H9 (cell line): Measurements from ENCODE around the gene MGAT4B. TPM values are rescaled to one million over a fixed set of nuclear protein-coding genes. Genes with fewer than 3 reads are reported as not detected.

ENCODE experiments used
- DNase-seq: peaks from one replicate; pipeline ENCODE4 v3.0.0-alpha.2; 2017
- H2AFZ ChIP-seq: one replicate; pipeline ENCODE4 v1.6.1; 2013; ENCODE audit warnings: mild to moderate bottlenecking, low read length, control low read depth, moderate library complexity
- H2AK5ac ChIP-seq: 2 replicates; pipeline ENCODE4 v1.6.1; 2013; ENCODE audit warnings: low read length, control low read depth, mixed read lengths; ENCODE audit not compliant: insufficient read length
- H2BK120ac ChIP-seq: one replicate; pipeline ENCODE4 v1.6.1; 2013; ENCODE audit warnings: low read depth, mild to moderate bottlenecking, low read length, control low read depth, inconsistent platforms; ENCODE audit not compliant: poor library complexity, severe bottlenecking
- H2BK12ac ChIP-seq: 2 replicates; pipeline ENCODE4 v1.6.1; 2013; ENCODE audit warnings: low read length, control low read depth, mixed read lengths, low read depth; ENCODE audit not compliant: insufficient read length
- H2BK15ac ChIP-seq: 2 replicates; pipeline ENCODE4 v1.6.1; 2013; ENCODE audit warnings: low read depth, low read length, control low read depth
- H2BK20ac ChIP-seq: one replicate; pipeline ENCODE4 v1.6.1; 2013; ENCODE audit warnings: low read depth, mild to moderate bottlenecking, low read length, control low read depth, inconsistent platforms; ENCODE audit not compliant: poor library complexity, severe bottlenecking
- H2BK5ac ChIP-seq: 2 replicates; pipeline ENCODE4 v1.6.1; 2013; ENCODE audit warnings: low read length, control low read depth, mixed read lengths; ENCODE audit not compliant: insufficient read length
- H3K14ac ChIP-seq: 2 replicates; pipeline ENCODE4 v1.6.1; 2013; ENCODE audit warnings: low read length, control low read depth; ENCODE audit not compliant: insufficient read depth
- H3K18ac ChIP-seq: 2 replicates; pipeline ENCODE4 v1.6.1; 2013; ENCODE audit warnings: low read depth, mild to moderate bottlenecking, mixed read lengths, low read length, control low read depth; ENCODE audit not compliant: insufficient read length
- H3K23ac ChIP-seq: 2 replicates; pipeline ENCODE4 v1.6.1; 2013; ENCODE audit warnings: low read length, control low read depth, mixed read lengths, low read depth; ENCODE audit not compliant: insufficient read length
- H3K23me2 ChIP-seq: 2 replicates; pipeline ENCODE4 v1.6.1; 2013; ENCODE audit warnings: low read depth, mild to moderate bottlenecking, mixed read lengths, low read length, control low read depth; ENCODE audit not compliant: insufficient read length, poor library complexity, severe bottlenecking
- H3K27ac ChIP-seq: 2 replicates; pipeline ENCODE4 v1.5.1; 2013; ENCODE audit warnings: low read length, control low read depth, mixed read lengths, low read depth; ENCODE audit not compliant: insufficient read length
- H3K27me3 ChIP-seq: 2 replicates; pipeline ENCODE4 v1.6.1; 2013; ENCODE audit warnings: low read length, control low read depth, inconsistent platforms; ENCODE audit not compliant: insufficient read depth
- H3K4ac ChIP-seq: 2 replicates; pipeline ENCODE4 v1.6.1; 2013; ENCODE audit warnings: low read depth, mild to moderate bottlenecking, control low read depth, inconsistent platforms, low read length, moderate library complexity
- H3K4me1 ChIP-seq: 2 replicates; pipeline ENCODE4 v1.6.1; 2013; ENCODE audit warnings: low read length, control low read depth, inconsistent platforms; ENCODE audit not compliant: insufficient read depth
- H3K4me2 ChIP-seq: 2 replicates; pipeline ENCODE4 v1.6.1; 2013; ENCODE audit warnings: low read length, control low read depth, mixed read lengths; ENCODE audit not compliant: insufficient read length, insufficient read depth
- H3K56ac ChIP-seq: 2 replicates; pipeline ENCODE4 v1.6.1; 2013; ENCODE audit warnings: low read depth, mild to moderate bottlenecking, mixed read lengths, low read length, control low read depth; ENCODE audit not compliant: insufficient read length
- H3K79me1 ChIP-seq: 2 replicates; pipeline ENCODE4 v1.6.1; 2013; ENCODE audit warnings: low read depth, mild to moderate bottlenecking, moderate library complexity, low read length, control low read depth, inconsistent platforms; ENCODE audit not compliant: insufficient read depth, poor library complexity, severe bottlenecking
- H3K79me2 ChIP-seq: 2 replicates; pipeline ENCODE4 v1.6.1; 2013; ENCODE audit warnings: low read length, control low read depth, inconsistent platforms; ENCODE audit not compliant: insufficient read depth
- H3K9ac ChIP-seq: 2 replicates; pipeline ENCODE4 v1.6.1; 2013; ENCODE audit warnings: low read length, control low read depth, mixed read lengths; ENCODE audit not compliant: insufficient read length; ENCODE audit errors: extremely low read depth
- H3K9me3 ChIP-seq: one replicate; pipeline ENCODE4 v1.6.1; 2013; ENCODE audit warnings: low read depth, low read length, inconsistent platforms; ENCODE audit not compliant: control insufficient read depth
- H3T11ph ChIP-seq: one replicate; pipeline ENCODE4 v1.6.1; 2013; ENCODE audit warnings: mild to moderate bottlenecking, low read length, control low read depth, inconsistent platforms
- H4K20me1 ChIP-seq: one replicate; pipeline ENCODE4 v1.6.1; 2013; ENCODE audit not compliant: control insufficient read depth, insufficient read length, insufficient read depth
- H4K5ac ChIP-seq: 2 replicates; pipeline ENCODE4 v1.6.1; 2013; ENCODE audit warnings: low read depth, mild to moderate bottlenecking, mixed read lengths, low read length, control low read depth; ENCODE audit not compliant: insufficient read length
- H4K8ac ChIP-seq: replicated peaks from 2 replicates; pipeline ENCODE4 v1.6.1; 2013; ENCODE audit warnings: low read length, control low read depth, mixed read lengths, low read depth; ENCODE audit not compliant: insufficient read length
- H4K91ac ChIP-seq: 2 replicates; pipeline ENCODE4 v1.6.1; 2013; ENCODE audit warnings: low read depth, mild to moderate bottlenecking, moderate library complexity, mixed read lengths, low read length, control low read depth; ENCODE audit not compliant: insufficient read length
- H3K27ac Mint-ChIP-seq, 3 experiments: 2 replicates in 2 of 3; 3 replicates in 1 of 3; pipeline ENCODE4 v1.8.0; 2020 to 2021; ENCODE audit warnings: mixed read lengths in 3 of 3, mild to moderate bottlenecking in 1 of 3, moderate library complexity in 1 of 3
- H3K27me3 Mint-ChIP-seq: 2 replicates; pipeline ENCODE4 v1.8.0; 2021; ENCODE audit warnings: low read depth, mild to moderate bottlenecking, moderate library complexity, mixed read lengths
- H3K36me3 Mint-ChIP-seq, 3 experiments: 2 replicates in 2 of 3; 3 replicates in 1 of 3; pipeline ENCODE4 v1.8.0; 2020 to 2021; ENCODE audit warnings: low read depth in 3 of 3, mixed read lengths in 3 of 3; ENCODE audit not compliant: insufficient read depth in 1 of 3
- H3K4me1 Mint-ChIP-seq, 2 experiments: 2 replicates each; pipeline ENCODE4 v1.8.0; 2020; ENCODE audit warnings: mixed read lengths in 2 of 2
- H3K4me3 Mint-ChIP-seq, 2 experiments: 2 replicates in 1 of 2; 3 replicates in 1 of 2; pipeline ENCODE4 v1.8.0; 2020 to 2021; ENCODE audit warnings: mild to moderate bottlenecking in 2 of 2, mixed read lengths in 2 of 2, moderate library complexity in 1 of 2
- H3K9me3 Mint-ChIP-seq, 2 experiments: 2 replicates in 1 of 2; 3 replicates in 1 of 2; pipeline ENCODE4 v1.8.0; 2020; ENCODE audit warnings: mild to moderate bottlenecking in 2 of 2, mixed read lengths in 2 of 2, moderate library complexity in 1 of 2
- CTCF ChIP-seq: fragments of 200-600 bp; sonication (generic); conservative IDR thresholded peaks from 3 replicates; pipeline ENCODE4 v1.8.0; 2021; ENCODE audit warnings: antibody characterized with exemption, mild to moderate bottlenecking
- WGBS: extraction: QIAGEN DNeasy Blood & Tissue Kit; methylation state at CpG from one replicate; pipeline ENCODE4 v1.1.7; 2013; ENCODE audit warnings: missing lambda C conversion rate, low lambda C conversion rate, mixed read lengths; ENCODE audit not compliant: insufficient read length; ENCODE audit errors: extremely low coverage; 5-methylcytosine and 5-hydroxymethylcytosine counted together
- total RNA-seq: library from RNA; stranded (reverse); gene quantifications from 2 replicates; pipeline ENCODE4 v1.2.1, GENCODE V29; 2021

Gene MGAT4B
- total RNA-seq, 1 experiment from 2014 or later, result 147 TPM

GRCh38 chr5:179795049-179795862 lies 11.4 kb downstream of the MGAT4B start:
- no peaks in the 10 kb centered on the region for H3K4me1 ChIP-seq
- no peak overlapping the region for H4K91ac ChIP-seq
- no peak overlapping the region for H2AFZ ChIP-seq
- no peak overlapping the region for H2AK5ac ChIP-seq
- H3K14ac ChIP-seq, result peak overlapping the region; percentile 10
- DNase-seq, result peak; percentile 84
- H2BK15ac ChIP-seq, result no peak overlapping the region
- no peak overlapping the region for H3K4ac ChIP-seq
- WGBS, result no CpG with 5 or more reads among the region's 53 CpGs
- H4K20me1 ChIP-seq, result no peaks in the 10 kb centered on the region
- H3K56ac ChIP-seq, result no peak overlapping the region
- Mint-ChIP-seq H3K4me1 (peaks cover 17 to 18% of the 10 kb centered on the region in 2 experiments), H3K4me3 (peak overlapping the region; percentile 77 to 83), H3K36me3 (peaks cover 17 to 32% (median 28%) of the 10 kb centered on the region in 3 experiments; a peak in 6 of 7 replicates), H3K9me3 (no peaks in the 10 kb centered on the region), H3K27me3 (peaks cover 7% of the 10 kb centered on the region), H3K27ac (peak overlapping the region in 1 of 3 experiments; percentile 18; a peak in 2 of 7 replicates)
- no peak overlapping the region for H2BK20ac ChIP-seq
- no peak overlapping the region for H2BK12ac ChIP-seq
- H3K27me3 ChIP-seq, result no peaks in the 10 kb centered on the region
- no peak overlapping the region for H2BK120ac ChIP-seq
- TF ChIP-seq CTCF, result no peak
- H3T11ph ChIP-seq, result no peak overlapping the region
- no peak overlapping the region for H2BK5ac ChIP-seq
- no peaks in the 10 kb centered on the region for H3K79me2 ChIP-seq
- no peak overlapping the region for H3K9ac ChIP-seq
- peaks cover 3% of the 10 kb centered on the region for H3K23me2 ChIP-seq
- no peak overlapping the region for H4K5ac ChIP-seq
- no peaks in the 10 kb centered on the region for H3K9me3 ChIP-seq
- peak overlapping the region; percentile 48 for H3K4me2 ChIP-seq
- H3K18ac ChIP-seq, result no peak overlapping the region
- no peaks in the 10 kb centered on the region for H3K79me1 ChIP-seq
- H3K27ac ChIP-seq, result no peak overlapping the region
- H3K23ac ChIP-seq, result no peak overlapping the region
- H4K8ac ChIP-seq, result no peak overlapping the region
